Urinary bladder (tissue), 4 donors: ENCODE data around the gene UBD. TPM values are rescaled to one million over a fixed set of nuclear protein-coding genes. Genes with fewer than 3 reads are reported as not detected.

Experiments used
- DNase-seq: peaks from one replicate; pipeline ENCODE4 v3.0.0-alpha.2; 2015; ENCODE audit errors: extremely low spot score
- H3K27ac ChIP-seq: one replicate; pipeline ENCODE4 v1.5.1; 2013; ENCODE audit warnings: low read depth, mild to moderate bottlenecking, moderate library complexity
- H3K36me3 ChIP-seq: one replicate; pipeline ENCODE4 v1.6.1; 2013; ENCODE audit warnings: mild to moderate bottlenecking, moderate library complexity; ENCODE audit not compliant: insufficient read depth
- H3K4me1 ChIP-seq: one replicate; pipeline ENCODE4 v1.6.1; 2013; ENCODE audit warnings: mild to moderate bottlenecking, moderate library complexity; ENCODE audit not compliant: insufficient read depth
- H3K4me3 ChIP-seq: one replicate; pipeline ENCODE4 v1.5.1; 2013; ENCODE audit warnings: low read depth, low read length
- WGBS: extraction: QIAGEN DNeasy Blood & Tissue Kit; methylation state at CpG from one replicate; pipeline ENCODE4 v1.1.7; 2013; 5-methylcytosine and 5-hydroxymethylcytosine counted together
- polyA plus RNA-seq: library from polyadenylated mRNA; stranded (reverse); fragments of 200-250 nt; gene quantifications from one replicate; pipeline ENCODE4 v1.2.3, GENCODE V29; 2013
- small RNA-seq: library from RNA; depleted of rRNA; stranded (forward); fragments of <200 nt; gene quantifications from one replicate; pipeline ENCODE3, GENCODE V24; 2014
- total RNA-seq: library from RNA; depleted of rRNA; stranded (reverse); fragments of >200 nt; gene quantifications from one replicate; pipeline ENCODE4 v1.2.3, GENCODE V29; 2014
- donor health status: healthy with polysubstance abuse.
- donor health status: healthy.

The UBD gene
- total and polyA plus RNA-seq, 2 donors = 2.1 to 2.9 TPM

- H3K36me3 ChIP-seq = no peaks in the 10 kb centered on the region
- no peak overlapping the region for H3K4me3 ChIP-seq
- H3K4me1 ChIP-seq = no peaks in the 10 kb centered on the region
- DNase-seq = no peak
- no peak overlapping the region for H3K27ac ChIP-seq
- WGBS = 91% methylated on average over 3 of the region's 3 CpGs
Observed at GRCh38 chr6:29505808-29506207, 53.7 kb downstream of the UBD start.

Small RNA genes lying within 50 kb of the gene (small RNA-seq; reads per million reads assigned to genes)
- gene SNORD32B (0.15 reads per million), gene TMEM183AP1 (not detected)

Other genes starting within 250 kb of the UBD start
- gene OR5V1, start 190.9 kb downstream of the UBD start, total RNA-seq = not detected
- gene OR5V1, start 190.9 kb downstream of the UBD start, polyA plus RNA-seq = not detected
- not detected for gene OR12D3, start 184.4 kb downstream of the UBD start, total RNA-seq
- not detected for gene OR12D3, start 184.4 kb downstream of the UBD start, polyA plus RNA-seq
- gene OR12D2, start 164.1 kb downstream of the UBD start, total RNA-seq = not detected
- gene OR12D2, start 164.1 kb downstream of the UBD start, polyA plus RNA-seq = not detected
- not detected for gene OR12D1, start 144.8 kb downstream of the UBD start, total RNA-seq
- not detected for gene OR12D1, start 144.8 kb downstream of the UBD start, polyA plus RNA-seq
- not detected for gene OR10C1, start 120.4 kb downstream of the UBD start, total RNA-seq
- not detected for gene OR10C1, start 120.4 kb downstream of the UBD start, polyA plus RNA-seq
- not detected for gene OR11A1, start 102.7 kb downstream of the UBD start, total RNA-seq
- gene OR11A1, start 102.7 kb downstream of the UBD start, polyA plus RNA-seq = not detected
- not detected for gene OR2H1, start 102.6 kb downstream of the UBD start, total RNA-seq
- gene OR2H1, start 102.6 kb downstream of the UBD start, polyA plus RNA-seq = not detected
- gene MAS1L, start 71.8 kb downstream of the UBD start, total RNA-seq = 0.32 TPM
- gene MAS1L, start 71.8 kb downstream of the UBD start, polyA plus RNA-seq = not detected
- gene OR2H2, start 25.4 kb upstream of the UBD start, total RNA-seq = not detected
- not detected for gene OR2H2, start 25.4 kb upstream of the UBD start, polyA plus RNA-seq
- gene GABBR1, start 73.5 kb upstream of the UBD start, total RNA-seq = 39.1 TPM
- gene GABBR1, start 73.5 kb upstream of the UBD start, polyA plus RNA-seq = 39.4 TPM
- not detected for gene MOG, start 97.4 kb upstream of the UBD start, total RNA-seq
- gene MOG, start 97.4 kb upstream of the UBD start, polyA plus RNA-seq = not detected
- gene ZFP57, start 121.4 kb upstream of the UBD start, total RNA-seq = not detected
- gene ZFP57, start 121.4 kb upstream of the UBD start, polyA plus RNA-seq = not detected
- 12.5 TPM for gene HLA-F, start 163.7 kb upstream of the UBD start, total RNA-seq
- 100 TPM for gene HLA-F, start 163.7 kb upstream of the UBD start, polyA plus RNA-seq